Mononuclear cell (primary cell): ENCODE measurements around the gene C11orf42. TPM values are rescaled to one million over a fixed set of nuclear protein-coding genes. Genes with fewer than 3 reads are reported as not detected.

Source experiments
- H3K27me3 ChIP-seq: 2 replicates; pipeline ENCODE4 v1.6.0; 2011; ENCODE audit warnings: low read length, control low read depth; ENCODE audit not compliant: insufficient read depth
- H3K4me1 ChIP-seq: 2 replicates; pipeline ENCODE4 v1.5.1; 2011; ENCODE audit warnings: mild to moderate bottlenecking, low read length, control low read depth; ENCODE audit not compliant: insufficient read depth
- H3K4me3 ChIP-seq: 2 replicates; pipeline ENCODE4 v1.5.1; 2011; ENCODE audit warnings: mild to moderate bottlenecking, low read length, moderate library complexity
- H3K9me3 ChIP-seq: 2 replicates; pipeline ENCODE4 v1.5.1; 2011; ENCODE audit warnings: low read depth, mild to moderate bottlenecking, control low read depth, low read length
- total RNA-seq: library from RNA; depleted of rRNA; stranded (reverse); fragments of >200 nt; gene quantifications from one replicate; pipeline ENCODE4 v1.2.3, GENCODE V29; 2012

The C11orf42 gene, protein sequence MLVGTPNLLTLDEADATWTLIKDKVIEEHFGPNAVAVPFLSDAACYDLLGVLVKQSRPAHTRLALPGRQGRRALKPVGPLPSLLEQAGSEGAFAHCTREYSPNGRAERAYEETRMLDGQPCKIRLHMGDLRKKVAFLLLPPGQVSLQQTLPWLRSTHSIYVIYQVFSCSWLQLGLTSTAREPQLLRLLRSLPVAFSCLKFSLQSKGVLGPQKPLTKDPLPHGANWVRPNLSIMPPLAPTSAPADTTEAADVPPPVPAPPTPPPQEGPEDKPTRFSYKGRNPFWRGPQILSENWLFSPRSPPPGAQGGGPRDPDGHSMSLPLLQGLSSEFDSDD
- not detected for total RNA-seq

DNA sequence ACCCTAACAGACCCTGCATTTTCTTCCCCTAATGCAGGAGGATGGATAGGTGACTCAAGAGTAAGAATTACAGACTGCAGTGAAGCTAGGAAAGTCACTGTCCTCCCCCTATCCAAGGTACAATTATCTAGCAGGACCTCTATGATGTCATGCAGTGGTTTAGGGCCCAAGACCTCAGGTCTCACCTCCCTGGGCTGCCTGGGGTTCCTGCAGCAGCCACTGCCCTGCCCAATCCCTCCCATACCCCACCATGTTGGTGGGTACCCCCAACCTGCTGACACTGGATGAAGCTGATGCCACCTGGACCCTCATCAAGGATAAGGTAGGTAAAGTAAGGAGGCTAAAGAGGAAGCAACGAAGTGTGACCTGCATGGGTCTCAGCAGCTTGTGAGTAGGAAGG lies at the start of gene C11orf42:
Gene C11orf42, plus strand, starts transcription at position 192 of the 400 bp plus-strand sequence. Its CDS starts 59 bp downstream, at position 251.
- Histone ChIP-seq H3K4me1 (peaks cover 69% of the 10 kb centered on the region), H3K27me3 (no peaks in the 10 kb centered on the region), H3K9me3 (no peaks in the 10 kb centered on the region), H3K4me3 (no peak within 1 kb of the TSS)

DNA sequence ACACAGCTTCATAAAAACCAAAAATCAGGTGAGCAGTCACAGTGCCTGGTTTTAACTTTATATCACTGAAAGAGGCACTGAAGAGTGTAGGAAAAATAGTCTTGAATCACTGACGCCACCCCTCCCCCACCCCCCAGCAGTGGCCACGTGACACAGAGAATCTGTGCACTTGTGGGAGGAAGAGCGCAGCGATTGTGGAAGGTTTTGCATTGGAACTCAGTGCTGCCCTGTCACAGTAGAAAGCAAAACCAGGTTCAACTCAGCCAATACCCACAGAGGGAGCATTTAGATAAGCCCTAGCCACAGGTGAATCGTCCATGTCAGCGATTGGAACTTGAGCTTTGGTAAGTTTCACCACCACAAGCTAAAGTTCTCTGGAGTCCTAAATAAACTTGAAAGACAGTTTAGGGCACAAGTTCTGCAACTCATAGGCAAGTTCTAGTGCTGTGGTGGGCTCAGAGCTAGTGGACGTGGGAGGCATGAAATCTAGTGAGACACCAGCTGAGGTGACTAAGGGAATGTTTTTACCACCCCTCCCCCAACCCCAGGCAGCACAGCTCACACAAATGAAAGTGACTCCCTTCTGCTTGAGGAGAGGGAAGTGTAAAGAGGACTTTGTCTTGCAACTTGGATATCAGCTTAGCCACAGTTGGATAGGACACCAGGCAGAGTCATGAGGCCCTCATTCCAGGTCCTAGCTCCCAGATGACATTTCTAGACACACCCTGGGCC lies 48.6 kb upstream of the C11orf42 start:
- H3K4me3 ChIP-seq: no peak overlapping the region
- H3K27me3 ChIP-seq: no peaks in the 10 kb centered on the region
- peaks cover 8% of the 10 kb centered on the region for H3K4me1 ChIP-seq
- no peaks in the 10 kb centered on the region for H3K9me3 ChIP-seq

DNA sequence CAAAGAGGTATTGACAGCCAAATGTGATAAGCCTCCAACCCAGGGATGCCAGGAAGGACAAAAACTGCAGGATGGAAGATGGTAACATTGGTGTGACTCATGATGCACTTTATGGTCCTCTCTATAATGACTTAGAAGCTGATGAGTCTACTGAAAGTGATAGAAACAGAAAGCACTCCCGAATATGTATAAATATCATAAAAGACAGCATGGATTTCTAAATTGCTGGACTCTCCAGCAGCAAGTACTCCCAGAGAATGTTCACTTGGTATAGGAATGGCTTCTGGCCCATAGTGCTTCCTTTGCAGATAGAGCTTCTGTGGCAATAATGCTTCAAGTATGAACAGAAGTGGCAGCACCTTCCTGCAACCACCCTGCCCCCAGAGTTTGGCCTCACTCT lies 35.1 kb upstream of the C11orf42 start, which contains the start of gene OR52B2:
Gene OR52B2, minus strand, starts transcription at position 101 of the 400 bp plus-strand sequence. Its CDS starts 0 bp downstream, at position 101.
- Histone ChIP-seq H3K9me3 (peaks cover 3% of the 10 kb centered on the region), H3K27me3 (no peaks in the 10 kb centered on the region), H3K4me1 (no peaks in the 10 kb centered on the region), H3K4me3 (no peak within 1 kb of the TSS)

DNA sequence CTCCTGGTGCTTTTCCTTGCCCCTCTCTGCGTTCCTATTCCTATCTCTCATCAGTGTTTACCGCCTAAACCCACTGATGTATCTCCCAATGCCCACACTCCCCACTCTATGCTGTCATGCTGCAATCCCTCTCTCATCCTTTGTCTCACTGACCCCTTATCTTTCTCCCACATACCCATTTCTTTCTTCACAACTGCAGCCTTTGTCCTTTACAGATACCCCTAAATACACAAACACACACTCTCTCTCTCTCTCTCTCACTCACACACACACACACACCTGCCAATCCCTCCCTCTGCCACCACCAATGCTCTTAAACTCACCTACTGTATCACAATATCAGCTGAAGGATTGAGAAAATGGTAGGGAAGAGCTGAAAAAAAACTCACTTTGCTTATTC lies 29.9 kb upstream of the C11orf42 start:
- no peaks in the 10 kb centered on the region for H3K27me3 ChIP-seq
- H3K9me3 ChIP-seq: no peaks in the 10 kb centered on the region
- no peaks in the 10 kb centered on the region for H3K4me1 ChIP-seq
- H3K4me3 ChIP-seq: no peak overlapping the region

DNA sequence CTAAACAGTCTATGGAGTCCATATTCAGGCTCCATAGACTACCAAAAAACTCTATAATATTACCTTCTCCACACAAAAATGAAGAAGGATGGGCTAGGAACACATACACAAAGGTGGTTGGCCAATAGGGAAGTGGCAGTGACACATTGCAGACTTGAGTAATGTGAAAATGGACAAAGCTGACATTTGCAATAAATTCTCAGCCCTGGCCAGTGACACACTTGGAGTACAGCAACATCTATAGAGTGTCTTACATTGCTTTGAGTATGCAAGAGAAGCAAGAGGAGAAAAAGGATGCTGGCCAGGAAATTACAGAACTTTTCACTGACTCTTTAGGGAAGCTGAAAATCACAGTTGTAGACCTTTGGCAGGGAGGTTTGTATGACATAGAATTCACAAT lies 13.6 kb upstream of the C11orf42 start:
- no peaks in the 10 kb centered on the region for H3K9me3 ChIP-seq
- H3K27me3 ChIP-seq: no peaks in the 10 kb centered on the region
- peaks cover 23% of the 10 kb centered on the region for H3K4me1 ChIP-seq
- no peak overlapping the region for H3K4me3 ChIP-seq

DNA sequence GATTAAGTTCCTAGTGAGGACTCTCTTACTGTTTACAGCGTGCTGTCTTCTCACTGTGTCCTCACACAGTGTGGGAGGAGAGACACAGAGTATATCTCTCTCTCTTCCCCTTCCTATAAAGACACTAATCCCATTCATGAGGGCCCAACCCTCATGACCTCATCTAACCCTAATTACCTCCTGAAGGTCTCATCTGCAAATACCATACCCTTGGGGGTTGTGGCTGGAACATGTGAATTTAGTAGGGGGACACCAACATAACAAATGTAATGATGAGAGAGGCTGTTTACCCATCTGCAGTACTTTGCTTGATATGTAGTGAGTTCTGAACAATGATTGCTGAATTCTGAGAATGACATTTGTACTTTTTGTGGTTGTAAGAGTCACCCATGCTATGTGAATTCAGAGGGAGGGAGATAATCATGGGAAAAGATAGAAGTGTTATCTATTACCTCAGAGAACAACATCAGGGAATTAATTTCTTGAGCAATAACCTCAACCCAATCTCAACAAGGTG lies 11.2 kb upstream of the C11orf42 start:
- H3K27me3 ChIP-seq: no peaks in the 10 kb centered on the region
- H3K9me3 ChIP-seq: no peaks in the 10 kb centered on the region
- peaks cover 30% of the 10 kb centered on the region for H3K4me1 ChIP-seq
- no peak overlapping the region for H3K4me3 ChIP-seq

DNA sequence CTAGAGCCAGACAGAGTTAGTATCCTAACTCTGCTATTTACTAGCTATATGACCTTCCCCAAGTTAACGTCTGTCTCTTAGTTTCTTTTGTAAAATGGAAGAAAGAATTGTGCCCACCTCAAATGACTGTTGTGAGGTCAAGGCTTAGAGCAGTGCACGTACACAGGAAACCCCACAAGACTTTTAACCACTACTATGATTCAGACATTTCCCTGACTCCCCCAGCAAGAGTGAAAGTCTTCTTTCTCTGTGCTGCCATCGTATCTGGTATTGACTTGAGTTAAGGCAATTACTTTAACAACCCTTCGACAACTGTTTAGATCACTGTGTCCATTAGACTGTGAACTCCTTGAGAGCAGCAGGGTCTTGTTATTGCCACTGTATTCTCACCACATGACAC lies 9.0 kb upstream of the C11orf42 start:
- Histone ChIP-seq H3K4me3 (no peak overlapping the region), H3K27me3 (no peaks in the 10 kb centered on the region), H3K9me3 (no peaks in the 10 kb centered on the region), H3K4me1 (peaks cover 52% of the 10 kb centered on the region)

DNA sequence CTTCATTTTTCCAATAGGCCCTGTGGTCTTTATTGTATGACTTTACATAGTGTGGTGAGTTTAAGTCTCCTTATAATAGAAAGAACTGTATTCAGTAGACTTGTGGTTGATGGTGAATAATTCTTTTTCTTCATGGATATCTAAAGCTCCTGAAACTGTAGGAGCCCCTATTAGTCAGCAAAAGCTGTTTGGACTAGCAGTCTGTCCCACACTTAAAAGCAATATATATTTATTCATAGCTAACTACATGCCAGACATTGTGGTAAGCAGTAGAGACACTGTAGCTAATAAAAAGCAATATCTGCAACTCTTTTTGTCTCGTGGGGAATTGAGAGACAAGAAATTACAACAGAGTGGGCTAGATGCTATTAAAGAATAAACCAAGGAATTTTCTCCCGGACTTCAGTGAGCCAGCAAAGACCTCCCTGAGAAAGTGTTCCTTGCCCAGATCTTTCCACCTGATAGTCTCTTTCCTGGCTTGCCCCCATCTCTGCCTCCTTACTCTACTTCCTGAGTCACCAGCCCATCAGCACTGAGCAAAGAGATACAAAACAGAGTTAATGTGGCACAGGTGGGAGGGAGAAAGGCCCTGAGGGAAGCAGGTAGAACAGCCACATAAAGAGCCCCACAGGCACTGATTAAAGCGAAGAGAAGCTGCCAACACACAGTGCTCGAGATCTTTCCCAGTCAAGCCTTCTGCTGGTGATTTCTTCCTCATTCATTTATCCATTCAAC lies 7.7 kb upstream of the C11orf42 start:
- no peaks in the 10 kb centered on the region for H3K27me3 ChIP-seq
- H3K4me1 ChIP-seq: peaks cover 53% of the 10 kb centered on the region
- H3K4me3 ChIP-seq: no peak overlapping the region
- H3K9me3 ChIP-seq: no peaks in the 10 kb centered on the region

DNA sequence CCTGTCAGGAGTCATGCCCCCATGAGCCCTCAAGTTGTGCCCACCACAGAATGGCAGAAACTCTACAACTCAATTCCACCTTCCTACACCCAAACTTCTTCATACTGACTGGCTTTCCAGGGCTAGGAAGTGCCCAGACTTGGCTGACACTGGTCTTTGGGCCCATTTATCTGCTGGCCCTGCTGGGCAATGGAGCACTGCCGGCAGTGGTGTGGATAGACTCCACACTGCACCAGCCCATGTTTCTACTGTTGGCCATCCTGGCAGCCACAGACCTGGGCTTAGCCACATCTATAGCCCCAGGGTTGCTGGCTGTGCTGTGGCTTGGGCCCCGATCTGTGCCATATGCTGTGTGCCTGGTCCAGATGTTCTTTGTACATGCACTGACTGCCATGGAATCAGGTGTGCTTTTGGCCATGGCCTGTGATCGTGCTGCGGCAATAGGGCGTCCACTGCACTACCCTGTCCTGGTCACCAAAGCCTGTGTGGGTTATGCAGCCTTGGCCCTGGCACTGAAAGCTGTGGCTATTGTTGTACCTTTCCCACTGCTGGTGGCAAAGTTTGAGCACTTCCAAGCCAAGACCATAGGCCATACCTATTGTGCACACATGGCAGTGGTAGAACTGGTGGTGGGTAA lies 6.1 kb upstream of the C11orf42 start, which contains the start of gene OR52W1:
Gene OR52W1, plus strand, starts transcription at position 51 of the 637 bp plus-strand sequence. Its CDS starts 0 bp downstream, at position 51.
- Histone ChIP-seq H3K4me1 (peaks cover 64% of the 10 kb centered on the region), H3K9me3 (no peaks in the 10 kb centered on the region), H3K4me3 (no peak within 1 kb of the TSS), H3K27me3 (no peaks in the 10 kb centered on the region)

DNA sequence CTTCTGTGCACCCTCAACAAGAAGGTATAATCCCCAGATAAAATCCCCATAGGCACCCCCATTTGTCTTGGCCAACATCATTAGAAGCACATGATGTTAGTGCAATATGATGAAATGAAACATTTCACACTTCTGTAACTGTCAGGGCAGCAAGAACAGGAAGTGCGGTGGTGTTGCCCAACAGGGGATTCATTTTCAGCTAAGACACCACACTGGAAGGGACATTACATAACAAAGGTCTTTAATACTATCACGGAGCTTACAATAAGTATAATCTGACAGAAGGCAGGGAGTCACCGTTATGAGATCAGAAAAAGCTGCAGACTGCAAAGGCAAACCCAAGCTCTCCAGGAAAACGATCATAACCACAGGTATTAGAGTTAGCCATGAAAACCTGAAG lies 4.4 kb upstream of the C11orf42 start:
- no peak overlapping the region for H3K4me3 ChIP-seq
- no peaks in the 10 kb centered on the region for H3K27me3 ChIP-seq
- H3K9me3 ChIP-seq: no peaks in the 10 kb centered on the region
- peaks cover 81% of the 10 kb centered on the region for H3K4me1 ChIP-seq

DNA sequence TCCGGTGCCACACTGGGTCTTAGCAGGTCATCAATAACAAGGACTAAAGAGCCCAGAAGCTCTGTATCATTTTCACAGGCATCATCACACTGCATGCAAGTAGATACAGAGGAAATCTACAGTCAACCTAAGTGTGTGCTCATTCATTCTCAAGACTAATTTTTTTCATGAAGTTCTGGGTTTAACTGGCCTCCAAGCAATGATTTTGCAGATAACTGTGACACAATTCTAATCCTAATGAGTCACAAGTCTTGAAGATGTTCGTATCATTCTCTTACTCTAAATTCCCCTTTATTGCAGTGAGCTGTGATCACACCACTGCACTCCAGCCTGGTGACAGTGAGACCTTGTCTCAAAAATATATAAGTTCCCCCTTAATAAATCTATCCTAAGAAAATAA lies 3.9 kb upstream of the C11orf42 start:
- Histone ChIP-seq H3K9me3 (no peaks in the 10 kb centered on the region), H3K4me3 (no peak overlapping the region), H3K27me3 (no peaks in the 10 kb centered on the region), H3K4me1 (peaks cover 81% of the 10 kb centered on the region)

DNA sequence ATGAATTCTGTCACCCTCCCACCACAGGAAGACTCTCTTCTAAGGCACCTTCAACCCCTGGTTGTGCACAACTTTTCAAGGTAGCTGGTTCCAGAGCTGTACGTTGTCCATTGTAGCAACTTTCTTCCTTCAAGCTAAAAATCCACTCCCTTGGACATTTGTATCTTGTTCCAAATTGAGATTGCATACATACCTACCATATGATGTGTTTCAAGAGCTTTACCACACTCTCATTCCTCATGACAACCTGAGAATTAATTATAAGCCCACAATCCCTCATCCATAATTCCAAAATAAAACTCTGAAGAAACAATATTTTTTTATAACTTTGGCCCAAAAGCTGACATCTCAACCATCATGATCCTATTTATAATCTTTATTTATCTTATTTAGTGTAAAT lies 3.3 kb upstream of the C11orf42 start:
- Histone ChIP-seq H3K9me3 (no peaks in the 10 kb centered on the region), H3K4me1 (peaks cover 79% of the 10 kb centered on the region), H3K4me3 (no peak overlapping the region), H3K27me3 (no peaks in the 10 kb centered on the region)

DNA sequence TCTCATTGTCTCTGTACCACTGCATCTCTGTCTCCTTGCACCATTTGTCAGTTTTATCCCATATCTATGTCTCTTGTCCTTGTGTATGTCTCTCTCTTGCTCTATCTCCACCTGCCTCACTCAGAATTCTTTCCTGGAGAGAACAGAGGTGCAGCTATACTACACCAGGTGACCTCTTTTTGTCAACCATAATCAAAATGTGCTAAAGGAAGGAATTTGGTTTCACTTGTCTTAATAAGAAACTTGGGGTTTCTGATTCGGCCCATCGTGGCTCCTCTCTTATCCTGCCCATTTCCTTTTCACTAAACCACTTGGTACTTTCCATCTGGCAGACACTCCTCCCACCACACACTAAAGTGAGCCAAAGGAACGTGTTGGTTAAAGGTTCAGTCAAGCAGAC lies 2.0 kb upstream of the C11orf42 start:
- H3K4me3 ChIP-seq: no peak overlapping the region
- H3K9me3 ChIP-seq: no peaks in the 10 kb centered on the region
- peaks cover 83% of the 10 kb centered on the region for H3K4me1 ChIP-seq
- no peaks in the 10 kb centered on the region for H3K27me3 ChIP-seq

DNA sequence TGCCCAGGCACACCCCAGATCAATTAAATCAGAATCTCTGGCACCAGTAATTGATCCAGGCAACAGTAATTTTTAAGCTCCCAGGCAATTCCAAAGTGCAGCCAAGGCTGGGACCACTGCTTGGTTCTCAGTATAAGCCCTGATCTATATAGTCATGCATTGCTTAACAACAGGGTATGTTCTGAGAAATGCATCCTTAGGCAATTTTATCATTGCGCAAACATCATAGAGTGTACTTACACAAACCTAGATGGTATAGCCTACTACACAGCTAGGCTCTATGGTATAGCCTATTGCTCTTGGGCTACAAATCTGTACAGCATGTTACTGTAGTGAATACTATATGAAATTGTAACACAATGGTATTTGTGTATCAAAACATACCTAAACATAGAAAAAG lies 651 bp upstream of the C11orf42 start:
- H3K4me1 ChIP-seq: peaks cover 75% of the 10 kb centered on the region

More for the DNA sequence above, 651 bp upstream of the C11orf42 start:
- H3K4me3 ChIP-seq: no peak overlapping the region
- no peaks in the 10 kb centered on the region for H3K27me3 ChIP-seq
- H3K9me3 ChIP-seq: no peaks in the 10 kb centered on the region
